Caco-2 (cell line): ENCODE data around the gene SLC6A6. TPM values are rescaled to one million over a fixed set of nuclear protein-coding genes. Genes with fewer than 3 reads are reported as not detected.

Experiments
- BruUV-seq: library from RNA; stranded (reverse); fragments of 400-500 nt; replicated peaks from 2 replicates; lab custom pipeline; 2021; lab: Mats Ljungman, UMichigan
- CTCF ChIA-PET: fragments of 300-600 bp; sonication (Branson Sonifier 250); formaldehyde crosslinking; loops from one replicate; lab custom pipeline; 2022; ENCODE audit warnings: antibody characterized with exemption; lab: Charles Lee
- POLR2A ChIA-PET: fragments of 300-600 bp; sonication (Branson Sonifier 250); formaldehyde crosslinking; loops from one replicate; lab custom pipeline; 2022; ENCODE audit warnings: antibody characterized with exemption; lab: Charles Lee
- DNase-seq, 2 experiments: peaks; one replicate each; pipeline versions ENCODE4 v3.0.0 to v3.0.0-alpha.2; 2020 to 2022
- H3K27me3 ChIP-seq: replicated peaks from 2 replicates; pipeline ENCODE4 v1.6.0; 2011; ENCODE audit warnings: low read length; ENCODE audit not compliant: control insufficient read depth, insufficient read depth
- H3K36me3 ChIP-seq: 2 replicates; pipeline ENCODE4 v1.5.1; 2011; ENCODE audit warnings: low read length; ENCODE audit not compliant: control insufficient read depth, insufficient read depth
- H3K4me1 ChIP-seq: fragments of 250-450 bp; sonication (Bioruptor Pico); 2 replicates; pipeline ENCODE4 v1.5.1; 2020; ENCODE audit warnings: mild to moderate bottlenecking
- H3K4me3 ChIP-seq: 2 replicates; pipeline ENCODE4 v1.5.1; 2011; ENCODE audit warnings: low read depth, mild to moderate bottlenecking, control low read depth, low read length
- H3K9me3 ChIP-seq: fragments of 250-450 bp; sonication (Bioruptor Pico); 2 replicates; pipeline ENCODE4 v1.5.1; 2020; ENCODE audit warnings: mild to moderate bottlenecking, moderate library complexity
- H3K27ac Mint-ChIP-seq: one replicate; pipeline ENCODE4 v1.8.0; 2022; ENCODE audit warnings: mixed read lengths; ENCODE audit not compliant: unreplicated experiment
- H3K27me3 Mint-ChIP-seq: one replicate; pipeline ENCODE4 v1.8.0; 2022; ENCODE audit warnings: mixed read lengths; ENCODE audit not compliant: insufficient read depth, unreplicated experiment
- H3K36me3 Mint-ChIP-seq: one replicate; pipeline ENCODE4 v1.8.0; 2022; ENCODE audit warnings: mild to moderate bottlenecking, mixed read lengths; ENCODE audit not compliant: insufficient read depth, unreplicated experiment
- H3K4me1 Mint-ChIP-seq: one replicate; pipeline ENCODE4 v1.8.0; 2022; ENCODE audit warnings: low read depth, mixed read lengths; ENCODE audit not compliant: unreplicated experiment
- H3K4me3 Mint-ChIP-seq: one replicate; pipeline ENCODE4 v1.8.0; 2022; ENCODE audit warnings: mild to moderate bottlenecking, moderate library complexity, mixed read lengths; ENCODE audit not compliant: unreplicated experiment
- H3K9me3 Mint-ChIP-seq: one replicate; pipeline ENCODE4 v1.8.0; 2022; ENCODE audit warnings: mixed read lengths; ENCODE audit not compliant: unreplicated experiment
- CTCF ChIP-seq, 2 experiments: fragments of 200-600 bp in 1 of 2; IDR thresholded peaks; 1 replicate in 1 of 2; 2 replicates in 1 of 2; pipeline versions ENCODE4 v1.5.1 to v1.8.0; 2011 to 2022; ENCODE audit warnings: antibody characterized with exemption in 1 of 2, control low read depth in 1 of 2, inconsistent platforms in 1 of 2, low read depth in 1 of 2, low read length in 1 of 2, mild to moderate bottlenecking in 1 of 2, moderate library complexity in 1 of 2; ENCODE audit not compliant: insufficient read depth in 1 of 2, severe bottlenecking in 1 of 2, unreplicated experiment in 1 of 2
- intact Hi-C: fragments of 100-400 bp; cut with micrococcal nuclease; formaldehyde crosslinking; loops from one replicate; pipeline ENCODE4 v1.10.0; 2022; ENCODE audit not compliant: unreplicated experiment
- total RNA-seq: library from RNA; stranded (reverse); gene quantifications from 2 replicates; pipeline ENCODE4 v1.2.3, GENCODE V29; 2022

Gene SLC6A6
- total RNA-seq, 1 experiment from 2014 or later, result 49.6 TPM

GRCh38 chr3:14483286-14483685 is 80.9 kb downstream of the SLC6A6 start:
- Mint-ChIP-seq H3K27me3 (no peaks in the 10 kb centered on the region), H3K4me3 (no peak overlapping the region), H3K27ac (no peak overlapping the region), H3K9me3 (no peaks in the 10 kb centered on the region), H3K4me1 (no peaks in the 10 kb centered on the region), H3K36me3 (peaks cover 53% of the 10 kb centered on the region)
- no peak for DNase-seq
- ChIA-PET CTCF (no interaction called here), POLR2A (interaction anchor here (0.6 kb wide), 1 partner anchor 205 kb away, joined by 4 read pairs; no protein-coding TSS in a partner anchor)
- Histone ChIP-seq H3K4me1 (peaks cover 13% of the 10 kb centered on the region), H3K36me3 (peaks cover 1% of the 10 kb centered on the region; the same call in 1 of the 2 replicates), H3K27me3 (no peaks in the 10 kb centered on the region), H3K9me3 (no peaks in the 10 kb centered on the region), H3K4me3 (no peak overlapping the region)
- intact Hi-C loops, result no loop called here
- no TSS peak for BruUV-seq
- TF ChIP-seq CTCF (IDR thresholded peaks at IDR 0.05; ENCODE audit: insufficient read depth in 1 of 2, low read depth in 1 of 2, low read length in 1 of 2, severe bottlenecking in 1 of 2, unreplicated experiment in 1 of 2), result no peak

GRCh38 chr3:14484741-14485140 is 82.3 kb downstream of the SLC6A6 start:
- peaks cover 10% of the 10 kb centered on the region for H3K4me1 ChIP-seq
- Mint-ChIP-seq H3K36me3 (peaks cover 41% of the 10 kb centered on the region), H3K4me1 (no peaks in the 10 kb centered on the region), H3K27me3 (no peaks in the 10 kb centered on the region), H3K4me3 (no peak overlapping the region), H3K27ac (no peak overlapping the region), H3K9me3 (no peaks in the 10 kb centered on the region)
- H3K9me3 ChIP-seq, result no peaks in the 10 kb centered on the region
- DNase-seq, result no peak
- CTCF ChIA-PET, result no interaction called here
- TF ChIP-seq CTCF (IDR thresholded peaks at IDR 0.05; ENCODE audit: insufficient read depth in 1 of 2, low read depth in 1 of 2, low read length in 1 of 2, severe bottlenecking in 1 of 2, unreplicated experiment in 1 of 2), result no peak
- H3K27me3 ChIP-seq, result no peaks in the 10 kb centered on the region
- intact Hi-C loops, result no loop called here
- BruUV-seq, result no TSS peak
- peaks cover 1% of the 10 kb centered on the region; the same call in 1 of the 2 replicates for H3K36me3 ChIP-seq
- POLR2A ChIA-PET, result no interaction called here
- no peak overlapping the region for H3K4me3 ChIP-seq

- TF ChIP-seq CTCF (IDR thresholded peaks at IDR 0.05; ENCODE audit: insufficient read depth in 1 of 2, low read depth in 1 of 2, low read length in 1 of 2, severe bottlenecking in 1 of 2, unreplicated experiment in 1 of 2), result no peak
- no peaks in the 10 kb centered on the region for H3K4me1 Mint-ChIP-seq
- ChIA-PET POLR2A (no interaction called here), CTCF (no interaction called here)
- no peaks in the 10 kb centered on the region for H3K27me3 Mint-ChIP-seq
- Histone ChIP-seq H3K4me3 (no peak overlapping the region), H3K9me3 (no peaks in the 10 kb centered on the region), H3K36me3 (no peaks in the 10 kb centered on the region; the same call in 1 of the 2 replicates), H3K4me1 (no peaks in the 10 kb centered on the region), H3K27me3 (no peaks in the 10 kb centered on the region)
- H3K36me3 Mint-ChIP-seq, result peaks cover 38% of the 10 kb centered on the region
- H3K9me3 Mint-ChIP-seq, result no peaks in the 10 kb centered on the region
- no peak overlapping the region for H3K27ac Mint-ChIP-seq
- no TSS peak for BruUV-seq
- intact Hi-C loops, result no loop called here
- DNase-seq, result no peak
- no peak overlapping the region for H3K4me3 Mint-ChIP-seq
Observed at GRCh38 chr3:14485981-14486380, 83.6 kb downstream of the SLC6A6 start.
